Pancreas (tissue), 10 donors: Measurements from ENCODE around the gene IL23R. TPM values are rescaled to one million over a fixed set of nuclear protein-coding genes. Genes with fewer than 3 reads are reported as not detected.
A peak's percentile ranks its signal among the peaks of the same experiment; 100 is the strongest.

Source experiments
- ATAC-seq, 4 donors: fragments of 200-7000 bp; cut with Tn5 transposase; one replicate each; pipeline versions ENCODE4 v1.8.0 to v1.9.1; 2020; ENCODE audit warnings: mild to moderate bottlenecking in 4 of 4, moderate library complexity in 4 of 4
- DNase-seq, 6 donors: peaks; one replicate each; pipeline ENCODE4 v3.0.0-alpha.2; 2020
- FAIRE-seq: peaks from 2 replicates; lab custom pipeline; 2012; peaks lifted over from hg19 to GRCh38; lab: Jason Lieb, UNC
- H3K27ac ChIP-seq, 4 donors: fragments of 200-600 bp; sonication (generic); 1 replicate in 3 of 4; 2 replicates in 1 of 4; pipeline versions ENCODE4 v1.5.0 to v1.8.0; 2020
- H3K27me3 ChIP-seq, 4 donors: fragments of 200-600 bp; one replicate each; pipeline ENCODE4 v1.8.0; 2021
- H3K36me3 ChIP-seq, 3 donors: fragments of 200-600 bp; sonication (generic) in 1 of 3; one replicate each; pipeline versions ENCODE4 v1.5.0 to v1.8.0; 2020 to 2021
- H3K4me1 ChIP-seq, 3 donors: fragments of 200-600 bp; one replicate each; pipeline ENCODE4 v1.8.0; 2021
- H3K4me3 ChIP-seq, 4 donors: fragments of 200-600 bp; sonication (generic) in 2 of 4; one replicate each; pipeline versions ENCODE4 v1.5.0 to v1.8.0; 2020 to 2021
- H3K9me3 ChIP-seq, 4 donors: fragments of 200-600 bp; one replicate each; pipeline ENCODE4 v1.8.0; 2021
- CTCF ChIP-seq, 4 donors: fragments of 200-600 bp; sonication (generic) in 3 of 4; IDR thresholded peaks; one replicate each; pipeline versions ENCODE4 v1.5.0 to v1.8.0; 2021; ENCODE audit warnings: antibody characterized with exemption in 4 of 4
- WGBS, 2 donors: extraction: QIAGEN DNeasy Blood & Tissue Kit; methylation state at CpG; one replicate each; pipeline ENCODE4 v1.1.7; 2013; 5-methylcytosine and 5-hydroxymethylcytosine counted together
- intact Hi-C, 3 donors: fragments of 100-400 bp; cut with DNase I; formaldehyde crosslinking; loops; one replicate each; pipeline versions ENCODE4 v1.11.1 to v1.14.2; 2022
- polyA plus RNA-seq, 2 donors: library from polyadenylated mRNA; stranded (reverse); fragments of 200-250 nt; gene quantifications; one replicate each; pipeline ENCODE4 v1.2.3, GENCODE V29; 2013
- total RNA-seq, 6 donors: library from RNA; stranded (reverse); fragmentation: NEBNext Ultra II Directional in 4 of 6; extraction: Animal tissue kit (Norgen Biotek cat#: 25700) in 4 of 6; gene quantifications; one replicate each; pipeline versions ENCODE4 v1.2.1 to v1.2.4, GENCODE V29; 2021 to 2023
- donor health status: healthy with polysubstance abuse.
- donor health status: DM: no; HTN: no; CAD: no; lungs with moderate emphysema.
- donor health status: DM: no; HTN: no; CAD: no.
- donor health status: control.
- donor health status: control.
- donor health status: Bipolar disorder and iron deficiency.
- donor health status: DM: yes; HTN: yes; CAD: no.
- donor health status: DM: no; HTN: no; CAD: no.
- donor health status: DM: no; HTN: no; CAD: no.
- donor health status: DM: yes; HTN: yes; CAD: no.

IL23R gene
- total and polyA plus RNA-seq, 8 donors: 0.05 to 0.22 (median 0.12) TPM; not detected in 3

DNA sequence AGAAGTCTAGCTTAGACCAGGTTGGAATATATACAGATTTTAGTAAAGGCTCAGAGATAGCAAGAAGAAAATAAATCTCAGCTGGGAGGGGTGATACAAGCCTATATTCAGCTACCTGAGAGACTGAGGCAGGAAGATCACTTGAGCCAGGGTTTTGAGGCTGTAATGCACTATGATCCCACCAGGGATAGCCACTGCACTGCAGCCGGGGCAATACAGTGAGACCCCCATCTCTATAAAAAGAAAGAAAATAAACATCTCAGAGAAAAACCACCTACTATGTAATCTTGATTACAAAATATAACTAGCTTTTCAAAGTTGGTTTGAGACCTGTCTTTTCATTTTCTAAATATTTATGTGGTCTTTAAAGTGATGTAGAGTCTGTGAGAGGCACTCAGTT lies 47.7 kb downstream of the IL23R start:
- Histone ChIP-seq H3K27me3 (no peaks in the 10 kb centered on the region), H3K9me3 (no peaks in the 10 kb centered on the region), H3K27ac (peak overlapping the region in 1 of 4 donors; percentile 43), H3K4me3 (no peak overlapping the region), H3K36me3 (no peaks in the 10 kb centered on the region), H3K4me1 (peaks cover 0 to 5% (median 3%) of the 10 kb centered on the region in 3 donors)
- FAIRE-seq: no peak
- DNase-seq: no peak
- WGBS, 2 donors: 82 to 100% methylated on average over 1 of the region's 1 CpG
- no peak for TF ChIP-seq CTCF (IDR thresholded peaks at IDR 0.05)
- ATAC-seq: no peak
- intact Hi-C loops: no loop called here

GRCh38 chr1:67214420-67215174 lies 48.3 kb downstream of the IL23R start:
- FAIRE-seq (peak; percentile 82), DNase-seq (peak in 3 of 6 donors; percentile 17 to 30 (median 29))
- TF ChIP-seq CTCF (IDR thresholded peaks at IDR 0.05): peak; percentile 22 to 41 (median 32)

DNA sequence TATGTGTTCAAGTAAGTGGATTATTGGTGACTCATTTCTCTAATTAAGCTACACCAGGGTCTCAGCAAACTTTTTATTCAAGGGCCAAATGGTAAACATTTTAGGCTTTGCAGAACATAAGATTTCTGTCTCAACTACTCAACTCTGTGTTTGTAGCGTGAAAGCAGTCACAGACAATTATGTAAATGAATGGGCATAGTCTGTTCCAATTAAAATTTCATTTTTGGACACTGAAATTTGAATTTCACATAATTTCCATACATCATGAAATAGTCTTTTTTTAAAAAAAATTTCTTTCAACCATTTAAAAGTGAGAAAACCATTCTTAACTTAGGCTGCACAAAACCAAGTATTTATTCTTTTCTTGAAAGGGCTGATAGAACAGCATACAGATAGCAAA lies 50.1 kb downstream of the IL23R start:
- no peak overlapping the region for H3K4me3 ChIP-seq
- WGBS, 2 donors: 92 to 95% methylated on average over 1 of the region's 1 CpG
- FAIRE-seq (no peak), DNase-seq (no peak), ATAC-seq (no peak)
- no peaks in the 10 kb centered on the region for H3K9me3 ChIP-seq
- no peaks in the 10 kb centered on the region for H3K27me3 ChIP-seq
- H3K27ac ChIP-seq: no peak overlapping the region
- intact Hi-C loops: no loop called here
- TF ChIP-seq CTCF (IDR thresholded peaks at IDR 0.05): no peak
- H3K4me1 ChIP-seq: peaks cover 0 to 5% (median 3%) of the 10 kb centered on the region in 3 donors
- no peaks in the 10 kb centered on the region for H3K36me3 ChIP-seq

More at GRCh38 chr1:67214420-67215174, 48.3 kb downstream of the IL23R start:
- ATAC-seq: peak; percentile 61 to 85 (median 83)
- Histone ChIP-seq H3K27ac (peak overlapping the region in 2 of 4 donors; percentile 43 to 47), H3K4me3 (no peak overlapping the region), H3K36me3 (no peaks in the 10 kb centered on the region), H3K4me1 (peaks cover 0 to 5% (median 3%) of the 10 kb centered on the region in 3 donors), H3K27me3 (no peaks in the 10 kb centered on the region), H3K9me3 (no peaks in the 10 kb centered on the region)
- intact Hi-C loops: no loop called here
- 65 to 66% methylated on average over 11 of the region's 11 CpGs for WGBS, 2 donors

GRCh38 chr1:67217417-67217816 lies 51.2 kb downstream of the IL23R start:
- FAIRE-seq: no peak
- Histone ChIP-seq H3K4me3 (no peak overlapping the region), H3K27ac (no peak overlapping the region), H3K9me3 (no peaks in the 10 kb centered on the region), H3K36me3 (no peaks in the 10 kb centered on the region), H3K27me3 (no peaks in the 10 kb centered on the region), H3K4me1 (peaks cover 0 to 5% (median 0%) of the 10 kb centered on the region in 3 donors)
- no peak for ATAC-seq
- intact Hi-C loops: no loop called here
- 38 to 52% methylated on average over 1 of the region's 1 CpG for WGBS, 2 donors
- no peak for TF ChIP-seq CTCF (IDR thresholded peaks at IDR 0.05)
- DNase-seq: no peak

- no peak for FAIRE-seq
- no peak for ATAC-seq
- Histone ChIP-seq H3K4me1 (peaks cover 0 to 5% (median 0%) of the 10 kb centered on the region in 3 donors), H3K27me3 (no peaks in the 10 kb centered on the region), H3K4me3 (no peak overlapping the region), H3K36me3 (no peaks in the 10 kb centered on the region), H3K27ac (no peak overlapping the region), H3K9me3 (no peaks in the 10 kb centered on the region)
- intact Hi-C loops: no loop called here
- WGBS, 2 donors: 81% methylated on average over 1 of the region's 1 CpG
- no peak for TF ChIP-seq CTCF (IDR thresholded peaks at IDR 0.05)
- DNase-seq: no peak
Observed at GRCh38 chr1:67217938-67218337, 51.7 kb downstream of the IL23R start.
